ENCODE data around the gene ZNF264. TPM values are rescaled to one million over a fixed set of nuclear protein-coding genes. Genes with fewer than 3 reads are reported as not detected.
"Not testable (repeated sequence)": the region's sequence is repeated elsewhere in the genome, so short reads cannot be mapped to it uniquely, and the experiment has no call there.

Gene ZNF264
- total RNA-seq, 1 donor from 2014 or later: 29.0 TPM

DNA sequence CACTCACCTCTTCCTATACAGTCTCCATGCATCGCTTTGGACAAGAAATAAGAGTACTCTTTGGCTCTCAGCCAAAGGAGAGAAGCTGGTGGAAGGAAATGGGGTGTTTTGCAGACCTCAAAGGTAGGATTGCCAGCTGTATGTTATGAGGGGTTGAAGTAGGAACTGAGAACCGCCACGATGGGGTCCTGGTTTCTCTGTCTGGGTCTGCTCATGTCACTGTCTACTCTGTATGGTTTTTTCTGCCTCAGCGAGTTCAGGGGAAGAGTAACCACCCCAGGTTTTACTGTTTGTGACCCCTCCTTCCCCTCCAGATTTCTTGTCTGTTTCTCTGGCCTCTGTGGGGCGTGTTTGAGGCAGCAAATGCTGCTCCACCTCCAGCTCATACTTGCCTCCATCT lies 53.2 kb downstream of the ZNF264 start:
- no peak for DNase-seq (ENCODE audit: low spot score)
- Mint-ChIP-seq H3K4me3 (ENCODE audit: unreplicated experiment) (peak overlapping the region; percentile 50), H3K4me1 (ENCODE audit: unreplicated experiment) (peaks cover 10% of the 10 kb centered on the region), H3K27me3 (ENCODE audit: unreplicated experiment) (peaks cover 6% of the 10 kb centered on the region), H3K9me3 (ENCODE audit: unreplicated experiment) (no peaks in the 10 kb centered on the region), H3K36me3 (ENCODE audit: low read depth, unreplicated experiment) (peaks cover 23% of the 10 kb centered on the region), H3K27ac (ENCODE audit: unreplicated experiment) (no peak overlapping the region)
- TF ChIP-seq, protein P1, sequence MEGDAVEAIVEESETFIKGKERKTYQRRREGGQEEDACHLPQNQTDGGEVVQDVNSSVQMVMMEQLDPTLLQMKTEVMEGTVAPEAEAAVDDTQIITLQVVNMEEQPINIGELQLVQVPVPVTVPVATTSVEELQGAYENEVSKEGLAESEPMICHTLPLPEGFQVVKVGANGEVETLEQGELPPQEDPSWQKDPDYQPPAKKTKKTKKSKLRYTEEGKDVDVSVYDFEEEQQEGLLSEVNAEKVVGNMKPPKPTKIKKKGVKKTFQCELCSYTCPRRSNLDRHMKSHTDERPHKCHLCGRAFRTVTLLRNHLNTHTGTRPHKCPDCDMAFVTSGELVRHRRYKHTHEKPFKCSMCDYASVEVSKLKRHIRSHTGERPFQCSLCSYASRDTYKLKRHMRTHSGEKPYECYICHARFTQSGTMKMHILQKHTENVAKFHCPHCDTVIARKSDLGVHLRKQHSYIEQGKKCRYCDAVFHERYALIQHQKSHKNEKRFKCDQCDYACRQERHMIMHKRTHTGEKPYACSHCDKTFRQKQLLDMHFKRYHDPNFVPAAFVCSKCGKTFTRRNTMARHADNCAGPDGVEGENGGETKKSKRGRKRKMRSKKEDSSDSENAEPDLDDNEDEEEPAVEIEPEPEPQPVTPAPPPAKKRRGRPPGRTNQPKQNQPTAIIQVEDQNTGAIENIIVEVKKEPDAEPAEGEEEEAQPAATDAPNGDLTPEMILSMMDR (IDR thresholded peaks at IDR 0.05; ENCODE audit: unreplicated experiment): no peak

DNA sequence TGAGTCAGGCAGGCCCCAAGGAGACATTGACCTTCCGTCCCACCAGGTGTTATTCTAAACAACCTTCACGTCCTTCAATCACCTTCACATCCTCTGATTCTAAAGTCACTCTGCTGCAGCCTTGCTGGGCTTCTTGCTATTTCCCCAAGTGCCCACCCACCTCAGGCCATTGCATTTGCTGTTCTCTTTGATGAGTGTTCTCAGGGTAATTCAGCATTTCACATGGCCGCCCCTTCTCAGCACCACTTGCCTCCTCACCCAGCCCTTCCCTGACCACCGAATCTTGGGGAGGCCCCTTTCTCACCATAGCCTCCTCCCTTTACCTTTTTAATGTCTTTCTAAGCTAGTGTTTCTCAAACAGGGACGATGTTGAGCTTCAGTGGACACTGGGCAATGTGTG lies 53.8 kb downstream of the ZNF264 start:
- DNase-seq (ENCODE audit: low spot score): no peak
- Mint-ChIP-seq H3K9me3 (ENCODE audit: unreplicated experiment) (no peaks in the 10 kb centered on the region), H3K36me3 (ENCODE audit: low read depth, unreplicated experiment) (peaks cover 26% of the 10 kb centered on the region), H3K27ac (ENCODE audit: unreplicated experiment) (no peak overlapping the region), H3K27me3 (ENCODE audit: unreplicated experiment) (peaks cover 6% of the 10 kb centered on the region), H3K4me3 (ENCODE audit: unreplicated experiment) (peak overlapping the region; percentile 50), H3K4me1 (ENCODE audit: unreplicated experiment) (peaks cover 10% of the 10 kb centered on the region)
- TF ChIP-seq, protein P1 (IDR thresholded peaks at IDR 0.05; ENCODE audit: unreplicated experiment): no peak

DNA sequence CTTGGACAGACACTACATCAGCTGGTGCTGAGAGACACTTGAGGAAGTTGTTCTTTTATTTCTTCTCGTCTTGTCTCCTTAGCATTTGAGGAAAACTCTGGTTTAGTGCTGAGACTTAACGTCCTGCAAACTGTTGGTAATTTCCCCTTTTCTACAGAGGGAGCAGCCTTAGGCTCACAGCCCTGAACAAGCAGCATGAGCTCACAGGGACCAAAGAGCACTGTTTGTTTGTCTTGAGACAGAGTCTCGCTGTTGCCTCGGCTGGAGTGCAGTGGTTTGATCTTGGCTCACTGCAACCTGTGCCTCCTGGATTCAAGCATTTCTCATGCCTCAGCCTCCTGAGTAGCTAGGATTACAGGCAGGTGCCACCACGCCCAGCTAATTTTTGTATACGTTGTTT lies 54.7 kb downstream of the ZNF264 start:
- peaks cover 6% of the 10 kb centered on the region for H3K27me3 Mint-ChIP-seq (ENCODE audit: unreplicated experiment)
- TF ChIP-seq, protein P1 (IDR thresholded peaks at IDR 0.05; ENCODE audit: unreplicated experiment): no peak
- no peak overlapping the region for H3K27ac Mint-ChIP-seq (ENCODE audit: unreplicated experiment)
- DNase-seq (ENCODE audit: low spot score): no peak
- no peak overlapping the region for H3K4me3 Mint-ChIP-seq (ENCODE audit: unreplicated experiment)
- no peaks in the 10 kb centered on the region for H3K9me3 Mint-ChIP-seq (ENCODE audit: unreplicated experiment)
- H3K4me1 Mint-ChIP-seq (ENCODE audit: unreplicated experiment): peaks cover 10% of the 10 kb centered on the region
- peaks cover 33% of the 10 kb centered on the region for H3K36me3 Mint-ChIP-seq (ENCODE audit: low read depth, unreplicated experiment)

DNA sequence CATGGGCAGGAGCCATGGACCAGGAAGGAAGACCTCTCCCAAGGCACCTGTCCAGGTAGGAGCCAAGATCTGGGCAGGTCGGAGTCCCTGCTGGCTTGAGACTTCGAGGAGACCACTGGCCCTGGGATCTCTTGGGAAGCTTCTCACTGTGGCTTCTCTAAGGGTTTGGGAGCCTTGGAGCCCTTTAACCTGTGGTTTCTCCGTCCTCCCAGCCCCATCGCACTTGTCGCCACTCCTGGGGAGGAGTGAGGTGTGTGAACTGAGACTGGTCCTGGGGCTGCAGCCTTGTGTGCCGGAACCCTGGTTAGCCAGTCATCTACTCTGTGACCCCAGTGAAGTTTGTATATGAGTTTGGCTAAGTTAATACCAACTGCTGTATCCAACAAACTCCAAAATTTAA lies 57.3 kb downstream of the ZNF264 start:
- Mint-ChIP-seq H3K4me3 (ENCODE audit: unreplicated experiment) (no peak overlapping the region), H3K27me3 (ENCODE audit: unreplicated experiment) (peaks cover 6% of the 10 kb centered on the region), H3K27ac (ENCODE audit: unreplicated experiment) (no peak overlapping the region), H3K4me1 (ENCODE audit: unreplicated experiment) (no peaks in the 10 kb centered on the region), H3K9me3 (ENCODE audit: unreplicated experiment) (no peaks in the 10 kb centered on the region), H3K36me3 (ENCODE audit: low read depth, unreplicated experiment) (peaks cover 43% of the 10 kb centered on the region)
- DNase-seq (ENCODE audit: low spot score): no peak
- TF ChIP-seq, protein P1 (IDR thresholded peaks at IDR 0.05; ENCODE audit: unreplicated experiment): no peak

DNA sequence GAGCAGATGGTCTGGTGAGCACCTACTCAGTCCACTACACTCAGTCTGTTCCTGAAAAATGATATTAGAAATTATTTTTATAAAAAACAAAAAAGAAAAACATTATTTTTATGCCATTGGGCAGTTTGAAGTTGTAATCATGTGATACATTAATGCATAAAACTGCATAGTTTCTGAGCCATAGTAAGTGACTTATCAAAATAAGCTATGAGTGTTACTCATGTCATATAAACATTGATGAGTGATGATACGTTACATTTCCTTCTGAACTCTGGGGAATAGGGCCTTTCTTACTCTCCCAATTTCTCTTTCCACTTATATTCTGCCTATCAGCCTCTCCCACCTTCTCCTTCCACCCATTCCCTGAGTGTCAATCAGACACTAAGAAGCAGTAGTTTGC lies 58.0 kb downstream of the ZNF264 start:
- TF ChIP-seq, protein P1 (IDR thresholded peaks at IDR 0.05; ENCODE audit: unreplicated experiment): no peak
- peaks cover 6% of the 10 kb centered on the region for H3K27me3 Mint-ChIP-seq (ENCODE audit: unreplicated experiment)
- no peak overlapping the region for H3K27ac Mint-ChIP-seq (ENCODE audit: unreplicated experiment)
- no peaks in the 10 kb centered on the region for H3K4me1 Mint-ChIP-seq (ENCODE audit: unreplicated experiment)
- no peak for DNase-seq (ENCODE audit: low spot score)
- H3K4me3 Mint-ChIP-seq (ENCODE audit: unreplicated experiment): no peak overlapping the region
- peaks cover 39% of the 10 kb centered on the region for H3K36me3 Mint-ChIP-seq (ENCODE audit: low read depth, unreplicated experiment)
- H3K9me3 Mint-ChIP-seq (ENCODE audit: unreplicated experiment): no peaks in the 10 kb centered on the region

DNA sequence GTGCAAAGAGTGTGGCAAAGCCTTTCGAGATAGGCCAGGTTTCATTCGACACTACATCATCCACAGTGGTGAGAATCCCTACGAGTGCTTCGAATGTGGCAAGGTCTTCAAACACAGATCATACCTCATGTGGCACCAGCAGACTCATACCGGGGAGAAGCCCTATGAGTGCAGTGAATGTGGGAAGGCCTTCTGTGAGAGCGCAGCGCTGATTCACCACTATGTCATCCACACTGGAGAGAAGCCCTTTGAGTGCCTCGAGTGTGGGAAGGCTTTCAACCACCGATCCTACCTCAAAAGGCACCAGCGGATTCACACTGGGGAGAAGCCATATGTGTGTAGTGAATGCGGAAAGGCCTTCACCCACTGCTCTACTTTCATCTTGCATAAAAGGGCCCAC lies 62.5 kb downstream of the ZNF264 start:
- H3K9me3 Mint-ChIP-seq (ENCODE audit: unreplicated experiment); H3K4me3 Mint-ChIP-seq (ENCODE audit: unreplicated experiment); H3K4me1 Mint-ChIP-seq (ENCODE audit: unreplicated experiment); H3K27me3 Mint-ChIP-seq (ENCODE audit: unreplicated experiment); H3K27ac Mint-ChIP-seq (ENCODE audit: unreplicated experiment); DNase-seq (ENCODE audit: low spot score): not testable (repeated sequence)
- H3K36me3 Mint-ChIP-seq (ENCODE audit: low read depth, unreplicated experiment): peaks cover 26% of the 10 kb centered on the region
